GM12873 (cell line): Measurements from ENCODE around the gene PNPLA6.

ENCODE experiments used
- CTCF ChIP-seq: IDR thresholded peaks from 2 replicates; pipeline ENCODE4 v1.5.1; 2012; ENCODE audit warnings: low read depth, mild to moderate bottlenecking, moderate library complexity, low read length, control low read depth; ENCODE audit not compliant: insufficient read depth; ENCODE audit errors: missing control alignments

The PNPLA6 gene

GRCh38 chr19:7515645-7516151 is 19.8 kb upstream of the PNPLA6 start, which contains the start of gene ZNF358:
Gene ZNF358, plus strand, starts transcription at chr19:7516103. Its CDS starts 3,140 bp downstream, at chr19:7519243.
- no peak for TF ChIP-seq CTCF

GRCh38 chr19:7516333-7516732 is 19.2 kb upstream of the PNPLA6 start:
- no peak for TF ChIP-seq CTCF

- no peak for TF ChIP-seq CTCF
These were observed 18.6 kb upstream of the PNPLA6 start for GRCh38 chr19:7516878-7517277.

- no peak for TF ChIP-seq CTCF
These were observed 16.0 kb upstream of the PNPLA6 start for GRCh38 chr19:7519361-7520130.

GRCh38 chr19:7520131-7521051 is 15.1 kb upstream of the PNPLA6 start:
- no peak for TF ChIP-seq CTCF

- no peak for TF ChIP-seq CTCF
These were observed 13.9 kb upstream of the PNPLA6 start for GRCh38 chr19:7521551-7522071.
